Astrocyte of the spinal cord (primary cell): ENCODE results near the gene ARID3C.

ENCODE experiments used
- DNase-seq: peaks from one replicate; pipeline ENCODE4 v3.0.0; 2011; ENCODE audit warnings: low read depth, low spot score
- H3K4me3 ChIP-seq: 2 replicates; pipeline ENCODE4 v1.5.1; 2011; ENCODE audit warnings: low read depth, mild to moderate bottlenecking, low read length, moderate library complexity
- in situ Hi-C: cut with HindIII; loops from 2 replicates; pipeline ENCODE4 v1.10.0; 2017; ENCODE audit warnings: low sequenced_read_pairs
- TF ChIP-seq, protein P1 (sequence below): IDR thresholded peaks from 2 replicates; pipeline ENCODE4 v1.5.1; 2012; ENCODE audit warnings: low read depth, mild to moderate bottlenecking, low read length, inconsistent platforms

ARID3C gene

DNA sequence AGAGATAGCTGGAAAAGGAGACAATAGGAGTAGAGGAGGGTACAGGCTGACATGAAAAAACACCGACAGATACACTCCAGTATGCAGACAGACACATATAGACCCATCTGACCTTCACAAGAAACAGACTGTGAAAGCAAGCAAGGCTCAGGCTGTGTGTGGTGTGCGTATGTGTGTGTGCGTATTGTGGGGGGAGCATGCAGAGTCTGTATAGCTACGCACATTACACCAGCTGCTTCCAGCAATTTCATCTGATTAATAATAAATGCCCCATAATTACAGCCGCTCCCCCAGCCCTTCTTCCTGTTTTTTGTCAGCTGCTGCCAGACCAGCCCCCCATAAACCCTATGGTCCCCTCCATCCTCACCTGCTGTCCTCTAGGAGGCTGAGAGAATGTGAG is 46.1 kb downstream of the ARID3C start:
- DNase-seq, result no peak
- TF ChIP-seq, protein P1, sequence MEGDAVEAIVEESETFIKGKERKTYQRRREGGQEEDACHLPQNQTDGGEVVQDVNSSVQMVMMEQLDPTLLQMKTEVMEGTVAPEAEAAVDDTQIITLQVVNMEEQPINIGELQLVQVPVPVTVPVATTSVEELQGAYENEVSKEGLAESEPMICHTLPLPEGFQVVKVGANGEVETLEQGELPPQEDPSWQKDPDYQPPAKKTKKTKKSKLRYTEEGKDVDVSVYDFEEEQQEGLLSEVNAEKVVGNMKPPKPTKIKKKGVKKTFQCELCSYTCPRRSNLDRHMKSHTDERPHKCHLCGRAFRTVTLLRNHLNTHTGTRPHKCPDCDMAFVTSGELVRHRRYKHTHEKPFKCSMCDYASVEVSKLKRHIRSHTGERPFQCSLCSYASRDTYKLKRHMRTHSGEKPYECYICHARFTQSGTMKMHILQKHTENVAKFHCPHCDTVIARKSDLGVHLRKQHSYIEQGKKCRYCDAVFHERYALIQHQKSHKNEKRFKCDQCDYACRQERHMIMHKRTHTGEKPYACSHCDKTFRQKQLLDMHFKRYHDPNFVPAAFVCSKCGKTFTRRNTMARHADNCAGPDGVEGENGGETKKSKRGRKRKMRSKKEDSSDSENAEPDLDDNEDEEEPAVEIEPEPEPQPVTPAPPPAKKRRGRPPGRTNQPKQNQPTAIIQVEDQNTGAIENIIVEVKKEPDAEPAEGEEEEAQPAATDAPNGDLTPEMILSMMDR, result no peak
- no peak overlapping the region for H3K4me3 ChIP-seq
- in situ Hi-C loops, result no loop called here

DNA sequence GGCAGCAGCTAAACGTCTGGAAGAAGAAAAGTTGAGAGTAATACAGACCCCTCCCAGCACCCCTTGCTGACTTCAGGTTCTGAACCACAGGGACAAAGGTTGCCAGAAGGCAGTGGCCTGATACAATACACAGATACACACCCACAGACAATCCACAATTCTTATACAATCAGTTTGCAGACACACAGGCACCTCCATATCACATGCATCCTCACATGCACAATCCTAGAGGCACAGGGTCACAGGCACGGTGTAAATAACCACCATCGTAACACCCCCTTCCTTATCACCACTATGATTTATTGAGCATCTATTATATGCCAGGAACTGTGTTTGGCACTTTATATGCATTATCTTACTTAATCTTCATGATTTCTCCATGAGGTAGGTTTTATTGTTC is 47.5 kb downstream of the ARID3C start:
- no peak overlapping the region for H3K4me3 ChIP-seq
- no peak for DNase-seq
- in situ Hi-C loops, result no loop called here
- TF ChIP-seq, protein P1, result no peak

DNA sequence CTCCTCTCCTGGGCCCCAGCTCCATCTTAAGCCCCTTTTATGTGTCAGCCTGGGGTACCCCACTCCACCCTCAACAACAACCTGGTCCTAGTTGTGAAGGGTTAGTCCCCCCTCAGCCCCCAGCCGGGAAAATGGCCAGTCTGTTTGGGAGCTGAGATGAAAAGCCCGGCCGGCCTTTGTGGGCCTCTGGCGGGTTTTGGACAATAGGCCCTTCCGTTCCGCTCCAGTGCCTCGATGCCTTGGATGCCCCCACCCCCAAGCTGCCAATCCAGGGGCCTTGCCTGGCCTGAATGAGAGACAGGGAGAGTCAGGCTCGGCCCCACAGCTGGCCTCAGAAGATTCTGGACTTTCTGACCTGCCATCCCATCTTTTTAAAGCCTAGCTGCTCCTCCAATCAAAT is 48.5 kb downstream of the ARID3C start:
- in situ Hi-C loops, result no loop called here
- no peak overlapping the region for H3K4me3 ChIP-seq
- no peak for DNase-seq
- TF ChIP-seq, protein P1, result no peak

DNA sequence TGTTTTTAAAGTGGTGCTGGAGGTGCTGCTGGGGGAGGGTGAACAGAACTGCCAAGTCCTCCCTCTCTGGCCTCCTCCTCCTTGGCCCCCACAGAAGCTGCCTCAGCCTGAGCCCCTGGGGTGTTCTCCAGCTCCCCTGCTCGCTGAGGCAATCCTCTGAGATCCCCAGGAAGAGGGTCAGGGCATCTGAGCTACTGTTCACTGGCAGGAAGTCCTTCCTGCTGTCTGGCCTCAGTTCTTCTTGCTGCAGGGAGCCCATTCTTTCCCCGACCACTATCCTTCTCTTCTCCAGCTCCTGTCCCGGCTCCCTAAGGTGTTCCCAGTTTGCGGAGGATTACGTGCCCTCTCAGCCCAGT is 49.1 kb downstream of the ARID3C start:
- H3K4me3 ChIP-seq, result no peak overlapping the region
- TF ChIP-seq, protein P1, result no peak
- no peak for DNase-seq
- in situ Hi-C loops, result loop anchor here (10.0 kb wide), 1 partner anchor 75 kb away; no protein-coding TSS in a partner anchor

DNA sequence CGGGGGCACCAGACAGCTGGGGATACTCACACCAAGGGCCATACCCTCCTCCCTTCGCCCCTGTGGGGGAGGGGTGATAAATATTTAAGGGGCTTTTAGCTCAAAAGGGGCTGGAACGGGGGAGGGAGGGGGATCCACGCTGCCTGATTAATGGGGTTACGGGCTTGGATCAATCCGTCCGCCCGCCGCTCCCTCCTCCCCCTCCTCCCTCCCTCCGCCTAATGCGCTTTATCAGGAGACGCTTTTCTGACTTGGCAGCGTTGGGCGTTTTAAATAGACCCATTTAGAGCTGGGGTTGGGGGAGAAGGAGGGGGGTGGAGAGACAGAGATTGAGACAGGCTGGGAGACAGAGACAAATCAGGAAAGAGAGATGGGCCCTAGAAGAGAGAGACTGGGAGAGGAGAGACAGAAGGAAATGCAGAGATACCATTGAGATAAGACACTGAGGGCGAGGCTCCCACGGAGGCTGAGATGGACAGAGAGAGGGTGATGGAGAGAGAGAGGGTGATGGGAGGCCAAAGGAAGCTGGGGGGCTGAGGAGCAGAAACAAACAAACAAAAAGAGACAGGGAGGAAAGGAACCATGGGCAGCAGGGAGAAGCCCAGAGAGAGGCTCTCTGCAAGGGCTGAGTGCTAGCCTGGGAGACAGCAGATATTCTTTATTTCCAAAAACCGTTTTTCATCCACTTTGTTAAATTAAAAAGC is 49.6 kb downstream of the ARID3C start:
- H3K4me3 ChIP-seq, result no peak overlapping the region
- in situ Hi-C loops, result loop anchor here (10.0 kb wide), 1 partner anchor 74 kb away; no protein-coding TSS in a partner anchor
- TF ChIP-seq, protein P1, result no peak
- no peak for DNase-seq

DNA sequence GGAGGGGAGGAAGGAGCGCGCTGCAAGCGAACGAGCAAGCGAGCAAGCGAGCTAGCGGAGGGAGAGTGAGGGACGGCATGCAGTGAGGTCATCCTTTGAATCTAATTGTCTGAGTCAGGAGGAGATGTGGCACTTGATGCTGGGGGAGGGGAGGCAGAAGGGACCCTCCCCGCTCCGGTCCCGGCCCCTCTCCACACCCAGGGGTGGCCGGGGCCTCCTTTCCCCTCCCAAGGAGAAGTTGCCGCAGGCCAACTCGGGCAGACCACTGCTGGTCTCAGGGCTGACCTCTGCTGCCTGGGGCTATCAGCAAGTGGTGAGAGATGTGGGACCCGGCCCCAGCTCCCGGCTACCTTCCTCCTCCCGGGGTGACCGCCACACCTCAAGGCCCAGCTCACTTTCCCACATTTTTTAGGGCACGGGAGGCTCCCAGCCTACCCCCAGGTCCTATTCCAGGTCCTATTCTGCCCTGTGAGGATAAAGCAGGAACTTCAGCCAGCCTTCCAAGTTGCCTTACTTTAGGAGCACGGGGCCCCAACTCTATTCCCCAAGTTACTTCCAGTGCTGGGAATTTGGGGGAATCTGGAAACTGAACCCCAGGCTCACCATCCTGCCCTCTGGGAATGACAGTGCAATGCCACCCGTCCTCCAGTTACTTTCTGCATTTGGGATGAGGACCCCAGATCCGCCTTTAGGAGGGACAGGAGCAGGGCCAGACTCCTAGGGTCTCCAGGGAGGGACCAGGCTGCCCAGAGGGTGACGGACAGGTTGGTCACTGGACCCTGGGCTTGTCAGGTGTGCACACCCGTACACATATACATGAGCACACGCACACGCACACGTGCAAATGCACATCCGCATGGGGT is 50.4 kb downstream of the ARID3C start:
- no peak overlapping the region for H3K4me3 ChIP-seq
- in situ Hi-C loops, result loop anchor here (10.0 kb wide), 1 partner anchor 74 kb away; no protein-coding TSS in a partner anchor
- DNase-seq, result peak; percentile 31
- TF ChIP-seq, protein P1, result no peak
